BJ (cell line): ENCODE data around the gene PYCARD. TPM values are rescaled to one million over a fixed set of nuclear protein-coding genes. Genes with fewer than 3 reads are reported as not detected.

Experiments used
- CTCF ChIA-PET: fragments of 350-600 bp; formaldehyde crosslinking; extraction: SDS; loops from one replicate; lab custom pipeline; 2021; ENCODE audit warnings: antibody characterized with exemption, inconsistent platforms; lab: Yijun Ruan, JAX
- POLR2A ChIA-PET: fragments of 300-600 bp; sonication (Branson Sonifier 250); formaldehyde crosslinking; extraction: SDS; loops from one replicate; lab custom pipeline; 2021; ENCODE audit warnings: antibody characterized with exemption; lab: Charles Lee
- DNase-seq: peaks from one replicate; pipeline ENCODE4 v3.0.0-alpha.2; 2011; ENCODE audit warnings: low read depth
- H3K27me3 ChIP-seq: 2 replicates; pipeline ENCODE4 v1.6.0; 2011; ENCODE audit warnings: low read length; ENCODE audit not compliant: control insufficient read depth, insufficient read depth
- H3K36me3 ChIP-seq: 2 replicates; pipeline ENCODE4 v1.5.1; 2011; ENCODE audit warnings: low read length; ENCODE audit not compliant: control insufficient read depth, insufficient read depth
- H3K4me3 ChIP-seq: 2 replicates; pipeline ENCODE4 v1.5.1; 2011; ENCODE audit warnings: low read depth, mild to moderate bottlenecking, control low read depth, low read length
- CTCF ChIP-seq: IDR thresholded peaks from 2 replicates; pipeline ENCODE4 v1.5.1; 2011; ENCODE audit warnings: low read depth, mild to moderate bottlenecking, control low read depth, inconsistent platforms, low read length, moderate library complexity; ENCODE audit not compliant: insufficient read depth
- polyA plus RNA-seq: library from polyadenylated mRNA; depleted of rRNA; stranded (reverse); fragments of >200 nt; gene quantifications from 2 replicates; pipeline ENCODE4 v1.2.3, GENCODE V29; 2011

The PYCARD gene
- polyA plus RNA-seq, 1 experiment: 23.9 TPM

- no peak for TF ChIP-seq CTCF
- Histone ChIP-seq H3K4me3 (no peak overlapping the region), H3K36me3 (peaks cover 57% of the 10 kb centered on the region), H3K27me3 (no peaks in the 10 kb centered on the region)
- POLR2A ChIA-PET: no interaction called here
- DNase-seq: no peak
- CTCF ChIA-PET: interaction anchor here (0.9 kb wide), 1 partner anchor 47 kb away, joined by 5 read pairs; no protein-coding TSS in a partner anchor
Measured at GRCh38 chr16:31189412-31189778, 13.2 kb downstream of the PYCARD start.

GRCh38 chr16:31188450-31189411 is 13.8 kb downstream of the PYCARD start:
- H3K4me3 ChIP-seq: no peak overlapping the region
- no peak for TF ChIP-seq CTCF
- POLR2A ChIA-PET: no interaction called here
- no peak for DNase-seq
- H3K27me3 ChIP-seq: no peaks in the 10 kb centered on the region
- CTCF ChIA-PET: interaction anchor here (0.9 kb wide), 1 partner anchor 46 kb away, joined by 5 read pairs; no protein-coding TSS in a partner anchor
- peaks cover 56% of the 10 kb centered on the region for H3K36me3 ChIP-seq

GRCh38 chr16:31187808-31188189 is 14.8 kb downstream of the PYCARD start:
- POLR2A ChIA-PET: no interaction called here
- no peak for DNase-seq
- no peaks in the 10 kb centered on the region for H3K27me3 ChIP-seq
- CTCF ChIA-PET: interaction anchor here (0.6 to 1.1 kb wide), 3 partner anchors 15 to 270 kb away, joined by 3 to 4 read pairs (median 4); no protein-coding TSS in a partner anchor
- H3K4me3 ChIP-seq: no peak overlapping the region
- no peak for TF ChIP-seq CTCF
- peaks cover 50% of the 10 kb centered on the region for H3K36me3 ChIP-seq

- ChIA-PET CTCF (interaction anchor here (0.6 to 1.1 kb wide), 3 partner anchors 16 to 271 kb away, joined by 3 to 4 read pairs (median 4); no protein-coding TSS in a partner anchor), POLR2A (no interaction called here)
- TF ChIP-seq CTCF: no peak
- no peak overlapping the region for H3K4me3 ChIP-seq
- peaks cover 50% of the 10 kb centered on the region for H3K36me3 ChIP-seq
- no peak for DNase-seq
- H3K27me3 ChIP-seq: no peaks in the 10 kb centered on the region
Measured at GRCh38 chr16:31186930-31187807, 15.4 kb downstream of the PYCARD start.

GRCh38 chr16:31186176-31186575 is 16.4 kb downstream of the PYCARD start:
- DNase-seq: no peak
- TF ChIP-seq CTCF: no peak

More at GRCh38 chr16:31186176-31186575, 16.4 kb downstream of the PYCARD start:
- Histone ChIP-seq H3K4me3 (no peak overlapping the region), H3K36me3 (peaks cover 46% of the 10 kb centered on the region), H3K27me3 (no peaks in the 10 kb centered on the region)
- CTCF ChIA-PET: interaction anchor here (0.5 kb wide), 1 partner anchor 69 kb away, joined by 3 read pairs; the partner anchor contains the start of gene KAT8
- POLR2A ChIA-PET: no interaction called here
